ENCODE data around the gene KCTD16. TPM values are rescaled to one million over a fixed set of nuclear protein-coding genes. Genes with fewer than 3 reads are reported as not detected.

KCTD16 gene
- total RNA-seq, 2 experiments from 2014 or later, result 0.19 to 0.32 TPM

GRCh38 chr5:144457160-144457559 lies 286.5 kb downstream of the KCTD16 start:
- no peak overlapping the region for H2AFZ ChIP-seq (ENCODE audit: low read length)
- H3K79me2 ChIP-seq (ENCODE audit: insufficient read depth, low read depth, low read length), result no peaks in the 10 kb centered on the region
- POLR2A ChIA-PET, result interaction anchor here (0.7 kb wide), 1 partner anchor 92 kb away, joined by 3 read pairs; no protein-coding TSS in a partner anchor
- no TSS peak for BruUV-seq (replicated peaks)
- no peak for DNase-seq (ENCODE audit: low spot score)
- TF ChIP-seq EZH2phosphoT487 (IDR thresholded peaks at IDR 0.05; ENCODE audit: borderline replicate concordance, low read depth, low read length), result no peak
- no peak for TF ChIP-seq CTCF (conservative IDR thresholded peaks at IDR 0.05; ENCODE audit: low read length)
- no peaks in the 10 kb centered on the region for H3K9me2 ChIP-seq (ENCODE audit: insufficient read depth, low read length)
- H3K4me2 ChIP-seq (ENCODE audit: low read length), result no peak overlapping the region
- H3K4me1 ChIP-seq (ENCODE audit: insufficient read depth, low read length, poor library complexity, severe bottlenecking), result no peaks in the 10 kb centered on the region
- no peaks in the 10 kb centered on the region for H3K9me3 ChIP-seq (ENCODE audit: low read length)
- H3K27ac ChIP-seq (ENCODE audit: low read depth, low read length, poor library complexity, severe bottlenecking), result no peak overlapping the region
- H3K4me3 ChIP-seq (ENCODE audit: low read depth, low read length, poor library complexity, severe bottlenecking), result no peak overlapping the region
- H3K36me3 ChIP-seq (ENCODE audit: insufficient read depth, low read length), result no peaks in the 10 kb centered on the region
- intact Hi-C loops (cut with micrococcal nuclease; ENCODE audit: unreplicated experiment), result no loop called here
- no peaks in the 10 kb centered on the region for H4K20me1 ChIP-seq (ENCODE audit: insufficient read depth, low read length)
- CTCF ChIA-PET (ENCODE audit: unreplicated experiment), result no interaction called here

- H3K36me3 ChIP-seq (ENCODE audit: insufficient read depth, low read length), result no peaks in the 10 kb centered on the region
- no peak overlapping the region for H3K4me3 ChIP-seq (ENCODE audit: low read depth, low read length, poor library complexity, severe bottlenecking)
- H4K20me1 ChIP-seq (ENCODE audit: insufficient read depth, low read length), result no peaks in the 10 kb centered on the region
- no TSS peak for BruUV-seq (replicated peaks)
- H3K9me3 ChIP-seq (ENCODE audit: low read length), result no peaks in the 10 kb centered on the region
- no peak overlapping the region for H3K4me2 ChIP-seq (ENCODE audit: low read length)
- H3K79me2 ChIP-seq (ENCODE audit: insufficient read depth, low read depth, low read length), result no peaks in the 10 kb centered on the region
- intact Hi-C loops (cut with micrococcal nuclease; ENCODE audit: unreplicated experiment), result no loop called here
- no peaks in the 10 kb centered on the region for H3K9me2 ChIP-seq (ENCODE audit: insufficient read depth, low read length)
- no peak overlapping the region for H2AFZ ChIP-seq (ENCODE audit: low read length)
- H3K4me1 ChIP-seq (ENCODE audit: insufficient read depth, low read length, poor library complexity, severe bottlenecking), result no peaks in the 10 kb centered on the region
- CTCF ChIA-PET (ENCODE audit: unreplicated experiment), result no interaction called here
- no peak overlapping the region for H3K27ac ChIP-seq (ENCODE audit: low read depth, low read length, poor library complexity, severe bottlenecking)
- no peak for DNase-seq (ENCODE audit: low spot score)
- POLR2A ChIA-PET, result no interaction called here
- TF ChIP-seq CTCF (conservative IDR thresholded peaks at IDR 0.05; ENCODE audit: low read length) (no peak), EZH2phosphoT487 (IDR thresholded peaks at IDR 0.05; ENCODE audit: borderline replicate concordance, low read depth, low read length) (no peak)
Observed at GRCh38 chr5:144458216-144458615, 287.5 kb downstream of the KCTD16 start.

GRCh38 chr5:144460600-144460999 lies 289.9 kb downstream of the KCTD16 start:
- H3K4me3 ChIP-seq (ENCODE audit: low read depth, low read length, poor library complexity, severe bottlenecking), result no peak overlapping the region
- H3K36me3 ChIP-seq (ENCODE audit: insufficient read depth, low read length), result no peaks in the 10 kb centered on the region
- H4K20me1 ChIP-seq (ENCODE audit: insufficient read depth, low read length), result no peaks in the 10 kb centered on the region
- H3K9me3 ChIP-seq (ENCODE audit: low read length), result no peaks in the 10 kb centered on the region
- no peaks in the 10 kb centered on the region for H3K9me2 ChIP-seq (ENCODE audit: insufficient read depth, low read length)
- ChIA-PET CTCF (ENCODE audit: unreplicated experiment) (no interaction called here), POLR2A (interaction anchor here (0.5 kb wide), 1 partner anchor 1234 kb away, joined by 3 read pairs; no protein-coding TSS in a partner anchor)
- H2AFZ ChIP-seq (ENCODE audit: low read length), result no peak overlapping the region
- H3K27ac ChIP-seq (ENCODE audit: low read depth, low read length, poor library complexity, severe bottlenecking), result no peak overlapping the region
- intact Hi-C loops (cut with micrococcal nuclease; ENCODE audit: unreplicated experiment), result no loop called here
- no peak for TF ChIP-seq CTCF (conservative IDR thresholded peaks at IDR 0.05; ENCODE audit: low read length)
- TF ChIP-seq EZH2phosphoT487 (IDR thresholded peaks at IDR 0.05; ENCODE audit: borderline replicate concordance, low read depth, low read length), result no peak
- no peaks in the 10 kb centered on the region for H3K4me1 ChIP-seq (ENCODE audit: insufficient read depth, low read length, poor library complexity, severe bottlenecking)
- no TSS peak for BruUV-seq (replicated peaks)
- no peaks in the 10 kb centered on the region for H3K79me2 ChIP-seq (ENCODE audit: insufficient read depth, low read depth, low read length)
- H3K4me2 ChIP-seq (ENCODE audit: low read length), result no peak overlapping the region
- no peak for DNase-seq (ENCODE audit: low spot score)

All from OCI-LY7 (cell line).